ENCODE measurements around the gene MYNN. TPM values are rescaled to one million over a fixed set of nuclear protein-coding genes. Genes with fewer than 3 reads are reported as not detected.

The MYNN gene
- total RNA-seq, 4 donors from 2014 or later, result 12.0 to 20.2 (median 14.7) TPM

- intact Hi-C loops (cut with DNase I; ENCODE audit: low total_unique reads), result no loop called here
- DNase-seq (no peak), ATAC-seq (no peak)
- no peak overlapping the region for H3K4me3 ChIP-seq
- in situ Hi-C loops (cut with MboI; ENCODE audit: low sequenced_read_pairs in 4 of 4), result no loop called here
- no peaks in the 10 kb centered on the region for H3K36me3 ChIP-seq
- H3K27me3 ChIP-seq, result peaks cover 0 to 15% (median 0%) of the 10 kb centered on the region in 3 donors
- H3K9me3 ChIP-seq, result no peaks in the 10 kb centered on the region
- peaks cover 5 to 23% of the 10 kb centered on the region in 2 donors for H3K4me1 ChIP-seq
- no peak overlapping the region for H3K27ac ChIP-seq
- TF ChIP-seq CTCF (IDR thresholded peaks at IDR 0.05 in 4 of 5, conservative IDR thresholded peaks at IDR 0.05 in 1 of 5) (no peak), POLR2A (IDR thresholded peaks at IDR 0.05) (no peak)
Measured at GRCh38 chr3:169815590-169816150, 42.5 kb downstream of the MYNN start.

- in situ Hi-C loops (cut with MboI; ENCODE audit: low sequenced_read_pairs in 4 of 4), result no loop called here
- no peaks in the 10 kb centered on the region for H3K9me3 ChIP-seq
- ATAC-seq, result no peak
- TF ChIP-seq CTCF (IDR thresholded peaks at IDR 0.05 in 4 of 5, conservative IDR thresholded peaks at IDR 0.05 in 1 of 5), result no peak
- TF ChIP-seq POLR2A (IDR thresholded peaks at IDR 0.05), result no peak
- H3K36me3 ChIP-seq, result no peaks in the 10 kb centered on the region
- no peak overlapping the region for H3K27ac ChIP-seq
- no peak for DNase-seq
- intact Hi-C loops (cut with DNase I; ENCODE audit: low total_unique reads), result no loop called here
- no peak overlapping the region for H3K4me3 ChIP-seq
- H3K4me1 ChIP-seq, result peaks cover 0 to 8% of the 10 kb centered on the region in 2 donors
- peaks cover 6 to 16% (median 6%) of the 10 kb centered on the region in 3 donors for H3K27me3 ChIP-seq
Measured at GRCh38 chr3:169818316-169818715, 45.1 kb downstream of the MYNN start.

- in situ Hi-C loops (cut with MboI; ENCODE audit: low sequenced_read_pairs in 4 of 4) (no loop called here), intact Hi-C loops (cut with DNase I; ENCODE audit: low total_unique reads) (no loop called here)
- Histone ChIP-seq H3K27ac (no peak overlapping the region), H3K4me3 (no peak overlapping the region), H3K9me3 (no peaks in the 10 kb centered on the region), H3K27me3 (peaks cover 3 to 6% (median 6%) of the 10 kb centered on the region in 3 donors), H3K4me1 (no peaks in the 10 kb centered on the region), H3K36me3 (no peaks in the 10 kb centered on the region)
- TF ChIP-seq CTCF (IDR thresholded peaks at IDR 0.05 in 4 of 5, conservative IDR thresholded peaks at IDR 0.05 in 1 of 5) (no peak), POLR2A (IDR thresholded peaks at IDR 0.05) (no peak)
- ATAC-seq (no peak), DNase-seq (no peak)
Measured at GRCh38 chr3:169822091-169822490, 48.9 kb downstream of the MYNN start.

GRCh38 chr3:169822540-169822939 is 49.3 kb downstream of the MYNN start:
- ATAC-seq, result no peak
- Histone ChIP-seq H3K36me3 (no peaks in the 10 kb centered on the region), H3K9me3 (no peaks in the 10 kb centered on the region), H3K27ac (no peak overlapping the region), H3K4me1 (no peaks in the 10 kb centered on the region), H3K27me3 (peaks cover 3 to 6% (median 6%) of the 10 kb centered on the region in 3 donors), H3K4me3 (no peak overlapping the region)
- intact Hi-C loops (cut with DNase I; ENCODE audit: low total_unique reads) (no loop called here), in situ Hi-C loops (cut with MboI; ENCODE audit: low sequenced_read_pairs in 4 of 4) (no loop called here)
- TF ChIP-seq CTCF (IDR thresholded peaks at IDR 0.05 in 4 of 5, conservative IDR thresholded peaks at IDR 0.05 in 1 of 5) (no peak), POLR2A (IDR thresholded peaks at IDR 0.05) (no peak)
- no peak for DNase-seq

- intact Hi-C loops (cut with DNase I; ENCODE audit: low total_unique reads), result no loop called here
- in situ Hi-C loops (cut with MboI; ENCODE audit: low sequenced_read_pairs in 4 of 4), result no loop called here
- no peak for ATAC-seq
Measured at GRCh38 chr3:169822983-169823382, 49.8 kb downstream of the MYNN start.

More at GRCh38 chr3:169822983-169823382, 49.8 kb downstream of the MYNN start:
- no peak overlapping the region for H3K27ac ChIP-seq
- H3K27me3 ChIP-seq, result peaks cover 3 to 6% (median 6%) of the 10 kb centered on the region in 3 donors
- no peaks in the 10 kb centered on the region for H3K4me1 ChIP-seq
- DNase-seq, result no peak
- no peaks in the 10 kb centered on the region for H3K36me3 ChIP-seq
- H3K9me3 ChIP-seq, result no peaks in the 10 kb centered on the region
- no peak for TF ChIP-seq CTCF (IDR thresholded peaks at IDR 0.05 in 4 of 5, conservative IDR thresholded peaks at IDR 0.05 in 1 of 5)
- no peak for TF ChIP-seq POLR2A (IDR thresholded peaks at IDR 0.05)
- no peak overlapping the region for H3K4me3 ChIP-seq
